Ishikawa (cell line): ENCODE results near the gene MAP2K3.

Source experiments
- CREB1 ChIP-seq: IDR thresholded peaks from 2 replicates; pipeline ENCODE4 v1.6.1; 2012; ENCODE audit warnings: low read depth
- RAD21 ChIP-seq: IDR thresholded peaks from 2 replicates; pipeline ENCODE4 v1.6.1; 2012; ENCODE audit warnings: low read depth
- REST ChIP-seq: IDR thresholded peaks from 2 replicates; pipeline ENCODE4 v1.6.1; 2012; ENCODE audit warnings: low read depth, mild to moderate bottlenecking
- ZBTB7A ChIP-seq: IDR thresholded peaks from 2 replicates; pipeline ENCODE4 v1.6.1; 2012; ENCODE audit warnings: low read depth

DNA sequence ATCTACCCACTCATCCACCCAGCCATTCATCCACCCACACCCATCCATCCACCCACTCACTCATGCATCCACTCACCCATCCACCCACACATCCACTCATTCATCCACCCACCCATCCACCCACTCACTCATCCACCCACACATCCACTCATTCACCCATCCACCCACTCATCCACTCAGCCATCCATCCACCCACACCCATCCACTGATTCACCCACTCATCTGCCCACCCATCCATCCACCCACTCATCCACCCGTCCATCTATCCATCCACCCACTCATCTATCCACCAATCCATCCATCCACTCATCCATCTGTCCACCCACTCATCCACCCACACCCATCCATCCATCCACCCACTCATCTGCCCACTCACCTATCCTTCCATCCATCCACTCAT, 48.6 kb upstream of the MAP2K3 start:
- TF ChIP-seq RAD21: no peak
- no peak for TF ChIP-seq REST
- no peak for TF ChIP-seq ZBTB7A
- no peak for TF ChIP-seq CREB1
